GM19025 (cell line): ENCODE measurements around the gene PHACTR1.

Source experiments
- ATAC-seq: cut with Tn5 transposase; IDR thresholded peaks from one replicate; pipeline ENCODE4 v1.9.1; 2021; ENCODE audit warnings: mild to moderate bottlenecking, low read depth, moderate library complexity; ENCODE audit not compliant: unreplicated experiment

PHACTR1 gene

GRCh38 chr6:12974551-12974950 is 258.0 kb downstream of the PHACTR1 start:
- ATAC-seq: no peak

GRCh38 chr6:12976366-12976765 is 259.8 kb downstream of the PHACTR1 start:
- no peak for ATAC-seq

- ATAC-seq: no peak
These were observed 260.6 kb downstream of the PHACTR1 start for GRCh38 chr6:12977206-12977605.

- no peak for ATAC-seq
These were observed 261.2 kb downstream of the PHACTR1 start for GRCh38 chr6:12977806-12978205.

- no peak for ATAC-seq
These were observed 264.2 kb downstream of the PHACTR1 start for GRCh38 chr6:12980741-12981140.

- ATAC-seq: no peak
These were observed 268.2 kb downstream of the PHACTR1 start for GRCh38 chr6:12984776-12985175.

- no peak for ATAC-seq
These were observed 271.2 kb downstream of the PHACTR1 start for GRCh38 chr6:12987783-12988182.

GRCh38 chr6:12990162-12990561 is 273.6 kb downstream of the PHACTR1 start:
- ATAC-seq: no peak

- ATAC-seq: no peak
These were observed 274.9 kb downstream of the PHACTR1 start for GRCh38 chr6:12991435-12991834.

- ATAC-seq: no peak
These were observed 276.2 kb downstream of the PHACTR1 start for GRCh38 chr6:12992770-12993169.

- no peak for ATAC-seq
These were observed 276.8 kb downstream of the PHACTR1 start for GRCh38 chr6:12993283-12993898.

GRCh38 chr6:12995419-12995818 is 278.9 kb downstream of the PHACTR1 start:
- no peak for ATAC-seq

- no peak for ATAC-seq
These were observed 284.0 kb downstream of the PHACTR1 start for GRCh38 chr6:13000537-13000936.

GRCh38 chr6:13001927-13002326 is 285.4 kb downstream of the PHACTR1 start:
- no peak for ATAC-seq

- ATAC-seq: no peak
These were observed 288.0 kb downstream of the PHACTR1 start for GRCh38 chr6:13004601-13005000.

GRCh38 chr6:13005994-13006393 is 289.4 kb downstream of the PHACTR1 start:
- ATAC-seq: no peak

- ATAC-seq: no peak
These were observed 290.2 kb downstream of the PHACTR1 start for GRCh38 chr6:13006578-13007300.

GRCh38 chr6:13007744-13008143 is 291.2 kb downstream of the PHACTR1 start:
- ATAC-seq: no peak

- no peak for ATAC-seq
These were observed 292.5 kb downstream of the PHACTR1 start for GRCh38 chr6:13009031-13009430.

GRCh38 chr6:13009461-13009860 is 292.9 kb downstream of the PHACTR1 start:
- ATAC-seq: no peak

- ATAC-seq: no peak
These were observed 295.1 kb downstream of the PHACTR1 start for GRCh38 chr6:13011612-13012146.

GRCh38 chr6:13012296-13012695 is 295.7 kb downstream of the PHACTR1 start:
- ATAC-seq: no peak
